Measurements from ENCODE around the gene B3GNT5. TPM values are rescaled to one million over a fixed set of nuclear protein-coding genes. Genes with fewer than 3 reads are reported as not detected.

B3GNT5 gene
- total and polyA plus RNA-seq, 10 of the 15 experiments (the other 5 are each of a cell fraction or from before 2014, with no cell fraction given) = 0.24 to 1.1 (median 0.48) TPM

DNA sequence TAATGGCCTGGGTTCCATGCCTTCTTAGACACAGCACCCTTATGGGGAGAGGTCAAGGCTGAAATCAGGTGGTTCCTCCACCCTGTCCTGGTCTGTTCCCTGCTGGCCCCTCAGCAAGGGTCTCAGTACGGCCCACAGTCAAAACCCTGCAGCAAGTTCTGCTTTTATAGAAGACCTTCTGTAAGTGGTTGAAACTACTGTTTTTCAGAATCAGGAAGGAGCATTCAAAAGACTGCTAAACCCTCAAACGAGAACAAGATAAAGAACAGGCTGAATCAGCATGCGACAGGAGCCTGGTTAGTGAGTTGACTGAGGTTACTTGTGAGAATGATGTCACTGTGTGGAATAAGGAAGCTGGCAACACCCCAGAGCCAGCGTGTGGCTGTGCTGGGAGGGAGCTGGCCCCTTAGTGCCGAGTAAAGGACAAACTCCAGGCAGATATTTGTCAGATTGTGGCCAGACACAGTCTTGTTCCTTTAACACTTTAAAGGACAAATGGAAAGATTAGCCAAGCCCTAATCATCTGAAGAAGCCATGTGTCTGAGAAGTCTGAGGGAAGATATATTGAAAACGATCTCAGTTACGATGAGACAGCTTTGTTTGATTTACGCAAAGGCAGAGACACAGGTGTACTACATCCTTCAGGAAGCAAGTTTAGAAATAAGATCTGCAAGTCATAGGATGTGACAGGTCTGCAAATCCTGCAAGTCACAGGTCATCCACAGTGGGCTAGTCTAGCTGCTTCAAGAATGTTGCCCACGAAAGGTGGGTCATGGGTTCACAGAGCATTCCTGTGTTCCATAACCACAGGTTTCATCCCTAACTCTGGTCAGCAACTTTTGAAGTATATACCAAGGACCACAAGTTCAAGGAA, 54.0 kb downstream of the B3GNT5 start (continued):
- TF ChIP-seq, protein P1, sequence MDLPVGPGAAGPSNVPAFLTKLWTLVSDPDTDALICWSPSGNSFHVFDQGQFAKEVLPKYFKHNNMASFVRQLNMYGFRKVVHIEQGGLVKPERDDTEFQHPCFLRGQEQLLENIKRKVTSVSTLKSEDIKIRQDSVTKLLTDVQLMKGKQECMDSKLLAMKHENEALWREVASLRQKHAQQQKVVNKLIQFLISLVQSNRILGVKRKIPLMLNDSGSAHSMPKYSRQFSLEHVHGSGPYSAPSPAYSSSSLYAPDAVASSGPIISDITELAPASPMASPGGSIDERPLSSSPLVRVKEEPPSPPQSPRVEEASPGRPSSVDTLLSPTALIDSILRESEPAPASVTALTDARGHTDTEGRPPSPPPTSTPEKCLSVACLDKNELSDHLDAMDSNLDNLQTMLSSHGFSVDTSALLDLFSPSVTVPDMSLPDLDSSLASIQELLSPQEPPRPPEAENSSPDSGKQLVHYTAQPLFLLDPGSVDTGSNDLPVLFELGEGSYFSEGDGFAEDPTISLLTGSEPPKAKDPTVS (IDR thresholded peaks at IDR 0.05; ENCODE audit: low read depth, low read length) = no peak
- TF ChIP-seq HDGF (IDR thresholded peaks at IDR 0.05) (no peak), PML (IDR thresholded peaks at IDR 0.05; ENCODE audit: low read length) (no peak), IKZF1 (conservative IDR thresholded peaks at IDR 0.05) (peak; percentile 51)
- TF ChIP-seq, protein P2, sequence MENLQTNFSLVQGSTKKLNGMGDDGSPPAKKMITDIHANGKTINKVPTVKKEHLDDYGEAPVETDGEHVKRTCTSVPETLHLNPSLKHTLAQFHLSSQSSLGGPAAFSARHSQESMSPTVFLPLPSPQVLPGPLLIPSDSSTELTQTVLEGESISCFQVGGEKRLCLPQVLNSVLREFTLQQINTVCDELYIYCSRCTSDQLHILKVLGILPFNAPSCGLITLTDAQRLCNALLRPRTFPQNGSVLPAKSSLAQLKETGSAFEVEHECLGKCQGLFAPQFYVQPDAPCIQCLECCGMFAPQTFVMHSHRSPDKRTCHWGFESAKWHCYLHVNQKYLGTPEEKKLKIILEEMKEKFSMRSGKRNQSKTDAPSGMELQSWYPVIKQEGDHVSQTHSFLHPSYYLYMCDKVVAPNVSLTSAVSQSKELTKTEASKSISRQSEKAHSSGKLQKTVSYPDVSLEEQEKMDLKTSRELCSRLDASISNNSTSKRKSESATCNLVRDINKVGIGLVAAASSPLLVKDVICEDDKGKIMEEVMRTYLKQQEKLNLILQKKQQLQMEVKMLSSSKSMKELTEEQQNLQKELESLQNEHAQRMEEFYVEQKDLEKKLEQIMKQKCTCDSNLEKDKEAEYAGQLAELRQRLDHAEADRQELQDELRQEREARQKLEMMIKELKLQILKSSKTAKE (IDR thresholded peaks at IDR 0.05; ENCODE audit: low read depth, poor library complexity, severe bottlenecking) = peak; percentile 25

DNA sequence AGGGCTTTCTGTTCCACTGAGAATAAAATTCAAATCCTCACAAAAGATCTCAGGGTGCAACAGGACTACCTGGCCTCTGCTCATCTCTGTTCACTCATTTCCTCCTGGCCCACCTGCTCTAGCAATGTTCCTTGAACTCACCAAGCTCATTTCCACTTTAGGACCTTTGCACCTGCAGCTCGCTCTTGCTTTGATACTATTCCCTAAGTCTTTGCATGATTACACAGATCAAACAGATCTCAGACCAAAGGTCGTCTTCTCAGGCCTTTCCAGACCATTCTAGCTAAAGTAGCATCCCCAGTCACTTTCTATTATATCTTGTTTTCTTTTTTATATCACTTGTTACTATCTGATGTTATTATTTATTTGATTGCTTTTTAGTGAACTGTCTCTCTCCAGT, 54.7 kb downstream of the B3GNT5 start:
- no peak overlapping the region for H3K27ac ChIP-seq (ENCODE audit: control insufficient read depth, insufficient read depth)
- intact Hi-C loops (cut with micrococcal nuclease; ENCODE audit: unreplicated experiment) (no loop called here), in situ Hi-C loops (cut with MboI) (no loop called here)
- H4K20me1 ChIP-seq (ENCODE audit: control insufficient read depth, insufficient read depth) = no peaks in the 10 kb centered on the region
- BruUV-seq (replicated peaks) = no TSS peak
- H2AFZ ChIP-seq (ENCODE audit: control insufficient read depth, low read depth, low read length) = no peak overlapping the region
- no peak overlapping the region for H3K4me2 ChIP-seq (ENCODE audit: control insufficient read depth, insufficient read depth)
- no peaks in the 10 kb centered on the region for H3K36me3 ChIP-seq (ENCODE audit: control insufficient read depth in 2 of 2, insufficient read depth in 2 of 2, low read length in 1 of 2)
- no peaks in the 10 kb centered on the region for H3K27me3 ChIP-seq (replicated peaks in 1 of 2; ENCODE audit: control insufficient read depth in 2 of 2, insufficient read depth in 2 of 2, low read length in 1 of 2)
- peaks cover 10% of the 10 kb centered on the region for H3K4me1 ChIP-seq (ENCODE audit: control insufficient read depth, insufficient read depth, low read length)
- ChIA-PET POLR2A (interaction anchor here (1.2 to 1.4 kb wide), 2 partner anchors 9 to 11 kb away, joined by 3 to 5 read pairs; no protein-coding TSS in a partner anchor), RAD21 (ENCODE audit: unreplicated experiment) (interaction anchor here (1.8 kb wide), 1 partner anchor 22 kb away, joined by 12 read pairs; no protein-coding TSS in a partner anchor), SMC1A (ENCODE audit: uncharacterized antibody, unreplicated experiment) (interaction anchor here (0.8 to 2.2 kb wide), 6 partner anchors 14 to 123 kb away, joined by 3 to 7 read pairs (median 4); no protein-coding TSS in a partner anchor), CTCF (interaction anchor here (0.7 to 1.1 kb wide), 3 partner anchors 123 to 959 kb away, joined by 3 to 5 read pairs (median 4); no protein-coding TSS in a partner anchor)
- FAIRE-seq (no peak), DNase-seq (ENCODE audit: low read depth, low spot score) (no peak), ATAC-seq (no peak)
- H3K79me2 ChIP-seq (ENCODE audit: control insufficient read depth, insufficient read depth, low read length) = no peaks in the 10 kb centered on the region
- no peak for TF ChIP-seq ZNF207 (IDR thresholded peaks at IDR 0.05; ENCODE audit: borderline replicate concordance)
- no peak for TF ChIP-seq NFXL1 (IDR thresholded peaks at IDR 0.05; ENCODE audit: borderline replicate concordance)
- no peak overlapping the region for H3K4me3 ChIP-seq
- WGBS (ENCODE audit: insufficient coverage, insufficient replicate concordance, low lambda C conversion rate, missing lambda C conversion rate) = 33% methylated on average over 2 of the region's 2 CpGs
- H3K9ac ChIP-seq (ENCODE audit: control insufficient read depth, insufficient read depth, low read length) = no peak overlapping the region
- no peaks in the 10 kb centered on the region for H3K9me3 ChIP-seq (replicated peaks; ENCODE audit: control insufficient read depth, insufficient read depth, low read length)
